SU-DHL-6 (cell line): ENCODE measurements around the gene LCP2.

Experiments used
- H2AFZ ChIP-seq: fragments of 200-600 bp; sonication (generic); 2 replicates; pipeline ENCODE4 v1.6.1; 2014; ENCODE audit warnings: low read depth, mild to moderate bottlenecking, moderate library complexity, mixed read lengths, antibody characterized with exemption, low read length; ENCODE audit not compliant: severe bottlenecking
- H3F3A ChIP-seq: fragments of 200-600 bp; shearing (Covaris generic); 2 replicates; pipeline ENCODE4 v1.6.0; 2016; ENCODE audit warnings: antibody characterized with exemption, mild to moderate bottlenecking; ENCODE audit not compliant: insufficient read depth
- H3K27ac ChIP-seq: fragments of 200-600 bp; sonication (generic); 2 replicates; pipeline ENCODE4 v1.5.1; 2016; ENCODE audit warnings: low read depth, mild to moderate bottlenecking, low read length, moderate library complexity, mixed read lengths
- H3K27me3 ChIP-seq: fragments of 200-600 bp; sonication (generic), shearing (Covaris generic); 2 replicates; pipeline ENCODE4 v1.6.0; 2014; ENCODE audit warnings: mild to moderate bottlenecking, low read length
- H3K36me3 ChIP-seq: fragments of 200-600 bp; sonication (generic); 2 replicates; pipeline ENCODE4 v1.6.1; 2014; ENCODE audit warnings: mild to moderate bottlenecking, low read length, mixed read lengths
- H3K4me2 ChIP-seq: fragments of 300-600, 200-600 bp; shearing (Covaris generic), sonication (generic); 2 replicates; pipeline ENCODE4 v1.6.0; 2014; ENCODE audit warnings: low read length, low read depth, mild to moderate bottlenecking; ENCODE audit not compliant: poor library complexity, severe bottlenecking
- H3K4me3 ChIP-seq: fragments of 200-600 bp; sonication (generic); 2 replicates; pipeline ENCODE4 v1.5.1; 2014; ENCODE audit warnings: antibody characterized with exemption, low read length, mild to moderate bottlenecking, mixed read lengths; ENCODE audit not compliant: insufficient read depth, poor library complexity, severe bottlenecking
- H3K79me2 ChIP-seq: fragments of 200-600 bp; sonication (generic); 2 replicates; pipeline ENCODE4 v1.6.1; 2014; ENCODE audit warnings: mild to moderate bottlenecking, low read length, moderate library complexity; ENCODE audit not compliant: insufficient read depth
- H3K9ac ChIP-seq: fragments of 200-600 bp; sonication (generic); 2 replicates; pipeline ENCODE4 v1.7.0; 2014; ENCODE audit warnings: mild to moderate bottlenecking, low read length
- H3K9me2 ChIP-seq: fragments of 200-600 bp; sonication (generic); replicated peaks from 2 replicates; pipeline ENCODE4 v1.6.1; 2014; ENCODE audit warnings: low read length; ENCODE audit not compliant: insufficient read depth
- H3K9me3 ChIP-seq: fragments of 200-600 bp; sonication (generic); 2 replicates; pipeline ENCODE4 v1.6.1; 2014; ENCODE audit warnings: low read length, mixed read lengths; ENCODE audit not compliant: insufficient read depth
- H4K20me1 ChIP-seq: fragments of 200-600 bp; sonication (generic); 2 replicates; pipeline ENCODE4 v1.6.1; 2014; ENCODE audit warnings: low read depth, mild to moderate bottlenecking, antibody characterized with exemption, low read length, moderate library complexity, mixed read lengths
- EZH2phosphoT487 ChIP-seq: fragments of 200-600 bp; sonication (generic), shearing (Covaris generic); conservative IDR thresholded peaks from 2 replicates; pipeline ENCODE4 v1.6.1; 2018; ENCODE audit warnings: mild to moderate bottlenecking, antibody characterized with exemption, low read length, moderate library complexity, mixed read lengths
- TF ChIP-seq, protein P1 (sequence below): fragments of 200-600 bp; sonication (generic); IDR thresholded peaks from one replicate; pipeline ENCODE4 v1.5.1; 2017; ENCODE audit warnings: antibody characterized with exemption, mild to moderate bottlenecking, low read length, moderate library complexity; ENCODE audit not compliant: insufficient read depth, poor library complexity, severe bottlenecking

Gene LCP2

DNA sequence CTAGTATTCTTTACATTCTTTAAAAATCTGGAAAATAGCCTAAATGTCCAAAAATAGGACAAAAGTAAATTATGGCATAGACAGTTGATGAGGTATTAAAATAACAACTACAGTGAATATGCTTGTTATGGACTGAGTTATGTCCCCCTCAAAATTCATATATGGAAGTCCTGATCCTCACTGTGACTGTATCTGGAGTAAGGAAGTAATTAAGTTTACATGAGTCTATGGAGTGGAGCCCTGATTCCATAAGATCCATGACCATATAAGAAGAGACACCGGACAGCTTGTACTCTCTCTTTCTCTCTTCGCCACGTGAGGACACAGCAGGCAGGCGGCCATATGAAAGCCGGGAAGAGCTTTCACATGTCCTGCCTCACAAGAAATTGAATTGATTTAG lies 93.4 kb downstream of the LCP2 start:
- no peak overlapping the region for H3K4me2 ChIP-seq
- no peak overlapping the region for H3K27ac ChIP-seq
- no peak overlapping the region for H3K4me3 ChIP-seq
- no peaks in the 10 kb centered on the region for H3K79me2 ChIP-seq
- no peak for TF ChIP-seq EZH2phosphoT487
- TF ChIP-seq, protein P1, sequence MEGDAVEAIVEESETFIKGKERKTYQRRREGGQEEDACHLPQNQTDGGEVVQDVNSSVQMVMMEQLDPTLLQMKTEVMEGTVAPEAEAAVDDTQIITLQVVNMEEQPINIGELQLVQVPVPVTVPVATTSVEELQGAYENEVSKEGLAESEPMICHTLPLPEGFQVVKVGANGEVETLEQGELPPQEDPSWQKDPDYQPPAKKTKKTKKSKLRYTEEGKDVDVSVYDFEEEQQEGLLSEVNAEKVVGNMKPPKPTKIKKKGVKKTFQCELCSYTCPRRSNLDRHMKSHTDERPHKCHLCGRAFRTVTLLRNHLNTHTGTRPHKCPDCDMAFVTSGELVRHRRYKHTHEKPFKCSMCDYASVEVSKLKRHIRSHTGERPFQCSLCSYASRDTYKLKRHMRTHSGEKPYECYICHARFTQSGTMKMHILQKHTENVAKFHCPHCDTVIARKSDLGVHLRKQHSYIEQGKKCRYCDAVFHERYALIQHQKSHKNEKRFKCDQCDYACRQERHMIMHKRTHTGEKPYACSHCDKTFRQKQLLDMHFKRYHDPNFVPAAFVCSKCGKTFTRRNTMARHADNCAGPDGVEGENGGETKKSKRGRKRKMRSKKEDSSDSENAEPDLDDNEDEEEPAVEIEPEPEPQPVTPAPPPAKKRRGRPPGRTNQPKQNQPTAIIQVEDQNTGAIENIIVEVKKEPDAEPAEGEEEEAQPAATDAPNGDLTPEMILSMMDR = no peak
- H3K27me3 ChIP-seq = no peaks in the 10 kb centered on the region
- no peaks in the 10 kb centered on the region for H3K9me2 ChIP-seq
- H3K36me3 ChIP-seq = no peaks in the 10 kb centered on the region
- no peaks in the 10 kb centered on the region for H3K9me3 ChIP-seq
- no peak overlapping the region for H2AFZ ChIP-seq
- H3K9ac ChIP-seq = no peak overlapping the region
- no peaks in the 10 kb centered on the region for H4K20me1 ChIP-seq
- H3F3A ChIP-seq = no peaks in the 10 kb centered on the region

DNA sequence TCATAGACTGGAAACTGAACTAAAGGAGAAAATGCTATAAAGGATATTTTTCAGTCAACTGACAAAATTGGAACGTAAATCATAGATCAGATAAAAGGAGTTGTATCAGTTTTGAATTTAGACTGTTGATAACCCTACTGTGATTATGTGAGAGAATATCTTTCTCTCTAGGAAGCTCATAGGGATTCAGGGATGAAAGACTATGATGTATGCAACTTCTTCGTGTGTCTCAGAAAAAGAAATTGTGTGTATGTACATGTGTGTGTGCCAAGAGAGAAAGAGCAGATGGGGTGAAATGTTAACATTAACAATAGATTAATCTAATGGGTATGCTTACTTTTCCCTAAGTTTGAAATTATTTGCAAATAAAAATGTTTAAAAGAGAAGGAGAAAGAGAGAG lies 95.5 kb downstream of the LCP2 start:
- H3K27me3 ChIP-seq = no peaks in the 10 kb centered on the region
- H3K9me2 ChIP-seq = no peaks in the 10 kb centered on the region
- no peak overlapping the region for H2AFZ ChIP-seq
- no peaks in the 10 kb centered on the region for H3K36me3 ChIP-seq
- H3K27ac ChIP-seq = no peak overlapping the region
- no peaks in the 10 kb centered on the region for H3K79me2 ChIP-seq
- TF ChIP-seq EZH2phosphoT487 = no peak
- TF ChIP-seq, protein P1 = no peak
- no peaks in the 10 kb centered on the region for H4K20me1 ChIP-seq
- no peak overlapping the region for H3K9ac ChIP-seq
- no peaks in the 10 kb centered on the region for H3F3A ChIP-seq
- no peaks in the 10 kb centered on the region for H3K9me3 ChIP-seq
- H3K4me3 ChIP-seq = no peak overlapping the region
- H3K4me2 ChIP-seq = no peak overlapping the region

DNA sequence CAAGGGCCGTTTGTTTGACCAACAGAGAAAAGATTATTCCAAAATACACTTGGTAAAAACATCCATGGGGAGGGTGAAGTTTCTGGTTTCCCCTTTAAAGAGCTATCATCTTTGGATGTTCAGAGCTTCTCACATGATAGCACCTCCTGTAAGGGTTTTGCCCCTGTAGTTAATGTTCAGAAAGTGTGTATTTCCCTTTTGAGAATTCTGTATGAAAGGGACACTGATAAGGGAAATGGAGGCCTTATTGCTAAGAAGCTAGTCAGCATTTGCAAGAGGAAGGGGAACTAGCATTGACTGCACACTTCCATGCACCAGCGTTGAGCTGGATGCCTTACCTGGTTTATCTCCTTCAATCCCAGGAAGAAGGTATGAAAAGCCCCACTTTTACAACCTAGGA lies 96.3 kb downstream of the LCP2 start:
- H3F3A ChIP-seq = no peaks in the 10 kb centered on the region
- no peaks in the 10 kb centered on the region for H3K9me2 ChIP-seq
- H3K9ac ChIP-seq = no peak overlapping the region
- TF ChIP-seq, protein P1 = no peak
- TF ChIP-seq EZH2phosphoT487 = no peak
- H3K4me3 ChIP-seq = no peak overlapping the region
- no peaks in the 10 kb centered on the region for H4K20me1 ChIP-seq
- no peaks in the 10 kb centered on the region for H3K79me2 ChIP-seq
- H3K36me3 ChIP-seq = no peaks in the 10 kb centered on the region
- no peak overlapping the region for H2AFZ ChIP-seq
- no peaks in the 10 kb centered on the region for H3K27me3 ChIP-seq
- H3K9me3 ChIP-seq = no peaks in the 10 kb centered on the region
- no peak overlapping the region for H3K27ac ChIP-seq
- no peak overlapping the region for H3K4me2 ChIP-seq
